CD1c-positive myeloid dendritic cell (primary cell): ENCODE results near the gene TMIGD1.

Source experiments
- DNase-seq: peaks from one replicate; pipeline ENCODE4 v3.0.0-alpha.2; 2016; ENCODE audit errors: extremely low spot score

TMIGD1 gene, protein sequence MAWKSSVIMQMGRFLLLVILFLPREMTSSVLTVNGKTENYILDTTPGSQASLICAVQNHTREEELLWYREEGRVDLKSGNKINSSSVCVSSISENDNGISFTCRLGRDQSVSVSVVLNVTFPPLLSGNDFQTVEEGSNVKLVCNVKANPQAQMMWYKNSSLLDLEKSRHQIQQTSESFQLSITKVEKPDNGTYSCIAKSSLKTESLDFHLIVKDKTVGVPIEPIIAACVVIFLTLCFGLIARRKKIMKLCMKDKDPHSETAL

DNA sequence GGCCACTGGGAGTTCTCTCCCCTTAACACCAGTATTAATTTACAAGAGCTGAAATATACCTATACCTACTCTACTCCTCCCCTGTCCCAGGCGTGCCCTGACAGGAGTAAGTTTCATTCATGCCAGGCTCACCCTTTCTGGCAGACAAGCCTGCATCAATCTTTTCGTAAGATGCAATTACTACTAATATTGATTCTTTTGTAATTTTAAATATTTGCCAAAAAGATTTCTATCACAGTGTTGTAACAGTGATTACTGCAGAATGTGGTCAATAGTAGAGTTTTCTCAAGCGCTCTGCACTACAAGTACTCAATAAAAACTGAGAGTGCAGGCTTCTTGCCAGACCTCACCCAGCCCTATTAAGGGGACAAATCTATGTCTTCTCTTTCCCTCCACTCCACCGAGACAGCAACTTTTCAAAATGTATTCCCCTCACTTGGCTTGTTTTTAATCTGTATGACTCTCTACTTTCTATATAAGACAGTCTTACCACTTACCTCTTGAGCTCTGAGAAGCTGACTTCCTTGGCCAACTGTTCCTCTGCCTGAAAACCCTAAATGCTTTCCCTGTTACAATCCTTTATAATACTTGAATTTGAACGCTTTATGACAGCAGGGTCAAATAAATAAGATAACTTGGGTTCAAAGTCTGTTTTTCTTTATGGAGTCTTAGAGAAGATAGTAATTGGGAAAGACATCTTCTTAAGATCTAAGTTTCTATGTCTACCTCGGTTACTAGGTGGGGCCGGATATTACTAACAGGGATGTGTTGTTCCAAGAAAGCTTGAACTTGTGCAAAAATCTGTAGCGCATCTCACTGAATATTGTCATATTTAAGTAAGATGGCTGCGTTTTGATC, at the start of gene TMIGD1:
TMIGD1 (minus strand) TSS at position 555 of the 858 bp plus-strand sequence. CDS start 1,924 bp downstream, outside the sequence.
- DNase-seq, result no peak

DNA sequence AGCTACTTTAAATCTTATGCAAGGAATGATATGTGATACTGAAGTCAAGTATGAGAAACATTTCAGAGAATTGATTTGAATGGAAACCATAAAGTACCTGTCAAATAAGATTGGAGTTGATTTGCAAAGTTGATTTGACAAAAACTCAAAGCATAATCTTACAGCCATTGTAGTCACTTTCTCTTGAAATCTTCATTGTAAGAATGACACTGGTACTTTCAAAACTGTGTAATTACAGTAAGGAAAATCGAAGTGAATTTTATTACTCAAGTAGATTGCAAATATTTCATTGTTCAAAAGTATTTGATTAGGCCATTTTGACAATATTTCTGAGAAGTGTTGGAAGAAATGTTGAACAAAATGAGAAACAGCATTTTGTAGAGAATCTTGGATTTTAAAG, 48.5 kb upstream of the TMIGD1 start:
- no peak for DNase-seq

DNA sequence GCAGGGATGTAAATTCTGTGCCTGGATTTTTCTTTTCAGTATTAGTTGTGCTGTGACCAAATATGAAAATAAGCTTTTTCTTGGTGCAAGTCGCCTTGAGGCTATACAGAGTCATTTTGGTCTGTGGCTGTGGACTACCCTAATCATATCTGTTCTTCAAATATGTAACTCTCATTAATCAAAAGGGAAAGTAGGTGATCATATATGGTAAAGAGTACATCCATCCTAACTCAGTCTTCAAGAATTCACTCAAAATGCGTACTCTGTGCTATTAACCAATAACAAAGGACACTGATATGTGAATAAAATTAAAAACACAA, 47.4 kb upstream of the TMIGD1 start:
- DNase-seq, result no peak

DNA sequence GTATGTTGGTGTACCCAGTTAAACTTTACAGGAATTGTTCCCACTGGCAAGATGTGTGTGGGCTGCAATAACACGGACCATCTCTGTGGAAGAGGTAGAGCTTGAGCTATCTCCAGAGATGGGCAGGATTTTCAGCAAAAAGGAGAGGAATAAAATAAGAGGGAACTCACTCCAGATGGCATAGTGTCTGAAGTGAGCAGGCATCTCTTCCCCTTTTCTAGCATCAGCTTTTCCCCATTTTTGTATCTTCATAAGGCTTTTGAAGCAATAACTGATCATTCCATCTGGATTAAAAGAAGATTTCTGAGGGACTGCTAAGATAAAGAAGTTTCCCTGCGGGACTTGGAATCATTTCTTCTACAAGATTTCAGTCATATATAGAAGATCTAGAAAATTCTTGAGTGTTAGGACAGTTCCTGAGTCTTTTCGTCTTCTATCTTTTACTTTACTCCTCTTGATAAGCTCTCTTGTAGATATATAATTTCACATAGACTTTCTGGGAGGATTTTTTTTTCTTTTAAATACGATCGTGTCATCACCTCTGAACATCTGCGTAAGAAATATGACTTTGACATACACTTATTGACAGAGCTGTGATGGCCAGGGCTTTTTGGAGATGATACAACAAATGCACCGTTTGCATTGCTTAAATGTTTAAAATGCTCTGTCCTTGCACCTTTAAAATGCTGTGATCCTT, 46.9 kb upstream of the TMIGD1 start:
- DNase-seq, result peak; percentile 49

DNA sequence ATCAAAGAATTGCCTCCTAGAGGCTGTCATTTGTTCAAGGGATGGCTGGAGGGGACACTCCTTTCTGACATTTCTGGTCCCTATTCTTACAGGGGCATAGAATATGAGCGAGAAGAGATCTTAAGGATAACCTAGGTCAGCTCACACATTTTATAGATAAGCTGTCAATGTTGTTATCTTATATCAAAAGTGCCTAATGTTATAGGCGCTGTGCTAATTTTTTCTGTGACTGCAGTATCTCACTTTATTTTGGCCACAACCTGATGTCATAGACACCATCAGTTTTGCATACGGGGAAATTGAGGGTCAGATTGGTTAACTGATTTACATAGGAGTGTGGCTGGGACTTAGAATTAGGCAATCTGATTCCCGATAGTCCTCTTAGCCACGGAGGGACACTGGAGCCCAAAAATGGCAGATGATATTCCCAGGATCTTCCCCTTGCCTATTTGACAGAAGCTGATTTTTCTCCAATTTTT, 46.1 kb upstream of the TMIGD1 start:
- no peak for DNase-seq

DNA sequence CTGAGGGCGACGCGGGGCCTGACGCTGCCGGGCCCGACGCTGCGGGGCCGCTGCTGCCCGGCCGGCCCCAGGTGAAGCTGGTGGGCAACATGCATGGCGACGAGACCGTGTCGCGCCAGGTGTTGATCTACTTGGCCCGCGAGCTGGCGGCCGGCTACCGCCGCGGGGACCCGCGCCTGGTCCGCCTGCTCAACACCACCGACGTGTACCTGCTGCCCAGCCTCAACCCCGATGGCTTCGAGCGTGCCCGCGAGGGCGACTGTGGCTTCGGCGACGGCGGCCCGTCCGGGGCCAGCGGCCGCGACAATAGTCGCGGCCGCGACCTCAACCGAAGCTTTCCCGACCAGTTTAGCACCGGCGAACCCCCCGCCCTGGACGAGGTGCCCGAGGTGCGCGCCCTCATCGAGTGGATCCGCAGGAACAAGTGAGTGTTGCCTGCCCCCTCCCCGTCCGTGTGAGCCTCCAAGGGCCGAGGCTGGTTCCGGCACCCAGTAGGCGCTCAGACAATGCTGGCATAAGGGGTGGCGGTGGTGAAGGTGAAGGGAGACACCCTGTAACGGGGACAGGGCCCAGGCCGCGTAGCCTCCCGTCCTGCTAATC, 45.5 kb upstream of the TMIGD1 start:
- peak; percentile 11 for DNase-seq

DNA sequence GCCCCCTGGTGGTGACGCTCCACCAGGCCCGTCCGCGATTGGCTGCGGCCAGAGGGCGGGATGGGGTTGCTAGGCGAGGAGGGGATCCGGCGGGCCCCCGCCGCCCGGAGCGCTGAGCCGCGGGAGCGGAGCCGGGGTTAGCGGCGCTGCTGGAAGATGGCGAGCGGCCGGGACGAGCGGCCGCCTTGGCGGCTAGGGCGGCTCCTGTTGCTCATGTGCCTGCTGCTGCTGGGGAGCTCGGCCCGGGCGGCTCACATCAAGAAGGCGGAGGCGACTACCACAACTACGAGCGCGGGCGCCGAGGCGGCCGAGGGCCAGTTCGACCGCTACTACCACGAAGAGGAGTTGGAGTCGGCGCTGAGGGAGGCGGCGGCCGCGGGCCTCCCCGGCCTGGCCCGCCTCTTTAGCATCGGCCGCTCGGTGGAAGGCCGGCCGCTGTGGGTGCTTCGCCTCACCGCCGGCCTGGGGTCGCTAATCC, 45.0 kb upstream of the TMIGD1 start, which contains the start of gene CPD:
CPD (plus strand) TSS at position 103 of the 478 bp plus-strand sequence; CDS start at position 157, 54 bp downstream.
- peak; percentile 98 for DNase-seq

DNA sequence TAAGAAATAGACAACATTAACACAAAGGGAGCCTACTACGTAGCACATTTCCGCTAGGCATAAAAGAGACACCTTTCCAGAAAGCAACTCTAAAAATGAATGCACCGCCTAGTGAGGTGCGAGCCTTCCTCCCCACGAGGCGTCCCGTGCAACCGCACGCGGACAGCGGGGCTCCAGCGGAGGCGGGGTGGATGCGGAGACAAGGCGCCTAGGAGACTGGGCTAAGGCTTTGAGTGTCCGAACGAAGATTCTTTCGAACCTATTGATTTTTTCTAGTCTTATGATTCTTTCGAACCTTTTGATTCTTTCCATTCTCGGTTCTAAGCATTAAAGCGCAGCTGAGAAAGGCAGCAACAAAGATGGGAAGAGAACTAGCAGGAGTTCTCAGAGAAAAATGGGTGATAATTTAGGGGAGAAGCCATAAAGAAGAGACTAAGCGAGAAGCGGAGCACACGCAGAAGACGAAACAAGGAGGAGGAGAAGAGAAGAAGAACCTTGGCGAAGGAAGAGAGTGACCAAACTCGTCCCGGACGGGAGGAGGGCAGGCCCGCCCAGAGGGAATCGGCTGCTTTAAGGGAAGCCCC, 44.5 kb upstream of the TMIGD1 start:
- DNase-seq, result peak; percentile 56

DNA sequence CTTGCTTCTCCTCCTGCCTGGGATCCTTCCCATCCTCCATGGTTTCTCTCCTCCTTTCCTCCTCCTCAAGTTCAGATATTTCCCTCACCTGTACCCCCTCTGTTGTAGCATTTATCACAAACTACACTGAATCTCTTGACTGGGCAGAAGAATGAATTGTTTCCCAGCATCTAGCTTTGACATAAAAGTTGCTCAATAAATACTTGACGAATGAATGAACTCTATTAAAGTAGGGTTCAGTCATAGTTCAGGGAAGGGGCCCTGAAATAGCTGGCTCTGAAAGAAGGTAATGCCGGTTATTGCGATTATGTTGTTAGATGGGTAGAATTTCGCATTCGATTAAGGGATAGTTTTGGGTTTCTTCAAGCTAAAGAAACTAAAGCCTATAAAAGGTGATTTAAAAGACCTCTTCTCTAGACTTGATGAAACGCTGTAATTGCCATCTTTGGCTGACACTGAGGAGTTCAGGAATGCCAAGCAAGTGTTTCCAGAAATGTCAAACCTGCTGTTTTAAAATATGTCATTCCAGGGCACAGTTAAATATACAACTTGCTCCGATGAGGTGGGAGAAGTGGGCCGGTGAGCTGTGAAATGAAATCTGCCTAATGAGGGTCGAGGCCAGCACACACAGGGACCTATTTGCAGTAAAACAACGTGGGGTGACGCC, 43.9 kb upstream of the TMIGD1 start:
- DNase-seq, result no peak

DNA sequence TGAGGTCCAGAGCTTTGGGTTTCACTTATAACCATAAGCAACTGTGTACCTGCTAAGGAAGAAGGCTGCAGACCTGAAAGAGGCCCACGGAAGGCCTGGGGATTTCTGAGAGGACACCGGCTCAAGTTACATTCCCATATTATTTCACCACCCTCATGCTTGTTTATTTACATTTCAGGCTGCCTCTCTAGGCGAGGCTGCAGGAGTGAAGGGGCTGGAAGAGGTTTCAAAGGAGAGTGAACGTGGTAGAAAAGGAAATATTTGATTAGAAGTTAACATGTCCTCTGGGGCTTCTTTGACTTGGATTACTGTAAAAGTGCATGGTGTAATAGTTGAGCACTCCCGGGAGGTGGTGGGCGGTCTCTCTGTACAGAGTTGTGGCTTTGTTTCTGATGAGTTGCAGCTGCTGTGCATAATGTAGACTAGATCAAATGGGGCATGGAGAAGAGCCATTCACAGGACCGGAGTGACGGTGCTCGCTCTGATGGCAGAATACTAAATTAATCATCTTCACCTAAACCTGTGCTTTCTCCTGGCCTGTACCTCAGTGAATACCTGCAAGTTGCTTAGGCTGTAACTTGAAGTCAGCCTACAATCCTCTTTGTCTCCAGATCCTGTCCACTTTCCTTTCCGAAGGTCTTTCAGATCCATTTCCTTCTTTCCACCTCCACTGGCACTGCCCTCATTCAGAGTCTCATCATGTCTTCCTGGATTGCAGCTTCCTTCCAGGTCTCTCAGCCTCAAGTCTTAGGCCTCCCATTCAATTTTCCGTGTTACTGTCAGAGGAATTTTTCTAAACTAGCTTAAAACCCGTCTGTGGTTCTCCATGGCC, 43.0 kb upstream of the TMIGD1 start:
- peak; percentile 27 for DNase-seq

DNA sequence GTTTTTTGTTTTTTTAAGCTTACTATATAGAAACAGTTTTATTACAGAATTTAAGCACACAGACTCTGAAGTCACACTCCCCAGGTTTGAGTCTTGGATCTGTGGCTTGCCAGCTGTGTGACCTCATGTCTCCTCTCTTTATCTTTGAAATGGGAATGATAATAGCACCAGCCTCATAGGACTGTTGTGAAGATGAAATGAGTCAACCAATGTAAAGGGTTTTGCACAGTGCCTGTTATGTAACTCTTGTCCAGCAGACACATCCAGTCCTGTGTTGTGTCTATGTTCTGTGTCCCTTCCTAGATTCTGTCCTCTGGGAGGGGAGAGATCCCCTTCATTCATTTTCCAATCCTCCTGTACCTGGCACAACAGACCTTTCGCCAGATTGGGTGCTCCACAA, 41.8 kb upstream of the TMIGD1 start:
- DNase-seq, result no peak

DNA sequence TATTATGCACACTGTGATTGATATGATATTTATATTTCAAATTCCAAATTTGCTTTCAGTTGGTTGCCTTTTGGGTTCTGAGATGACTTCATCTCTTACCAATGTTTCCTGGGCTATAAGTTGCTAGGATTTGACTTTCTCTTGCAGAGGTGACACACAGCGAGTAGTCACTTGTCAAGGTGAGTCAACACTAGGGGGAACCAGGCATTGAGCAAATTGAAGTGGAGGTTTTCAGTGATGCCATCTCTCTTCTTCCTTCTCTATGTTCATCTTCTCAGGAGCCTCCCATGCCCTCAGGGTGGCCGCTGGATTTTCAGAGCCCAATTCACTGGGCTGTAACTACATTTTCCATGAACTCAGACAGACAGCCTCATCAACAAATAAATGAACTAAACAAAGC, 38.9 kb upstream of the TMIGD1 start:
- no peak for DNase-seq

DNA sequence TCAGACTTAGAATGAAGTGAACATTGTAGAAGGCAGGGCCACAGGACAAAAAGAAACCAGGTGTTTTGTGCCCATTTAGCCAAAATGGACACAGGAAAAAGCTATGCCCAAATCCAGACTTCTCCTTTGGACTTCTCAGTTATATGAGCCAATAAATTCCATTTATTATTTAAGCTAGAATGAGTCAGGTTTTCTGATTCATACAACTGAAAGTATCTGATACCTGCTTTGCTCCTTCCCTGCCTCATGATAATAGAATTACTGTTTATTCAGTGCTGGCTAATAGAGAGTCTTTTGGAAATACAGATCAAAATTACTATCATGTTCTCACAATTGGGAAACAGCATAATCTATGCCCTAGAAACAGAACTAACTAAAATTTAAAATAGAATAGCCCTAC, 36.1 kb upstream of the TMIGD1 start:
- no peak for DNase-seq

DNA sequence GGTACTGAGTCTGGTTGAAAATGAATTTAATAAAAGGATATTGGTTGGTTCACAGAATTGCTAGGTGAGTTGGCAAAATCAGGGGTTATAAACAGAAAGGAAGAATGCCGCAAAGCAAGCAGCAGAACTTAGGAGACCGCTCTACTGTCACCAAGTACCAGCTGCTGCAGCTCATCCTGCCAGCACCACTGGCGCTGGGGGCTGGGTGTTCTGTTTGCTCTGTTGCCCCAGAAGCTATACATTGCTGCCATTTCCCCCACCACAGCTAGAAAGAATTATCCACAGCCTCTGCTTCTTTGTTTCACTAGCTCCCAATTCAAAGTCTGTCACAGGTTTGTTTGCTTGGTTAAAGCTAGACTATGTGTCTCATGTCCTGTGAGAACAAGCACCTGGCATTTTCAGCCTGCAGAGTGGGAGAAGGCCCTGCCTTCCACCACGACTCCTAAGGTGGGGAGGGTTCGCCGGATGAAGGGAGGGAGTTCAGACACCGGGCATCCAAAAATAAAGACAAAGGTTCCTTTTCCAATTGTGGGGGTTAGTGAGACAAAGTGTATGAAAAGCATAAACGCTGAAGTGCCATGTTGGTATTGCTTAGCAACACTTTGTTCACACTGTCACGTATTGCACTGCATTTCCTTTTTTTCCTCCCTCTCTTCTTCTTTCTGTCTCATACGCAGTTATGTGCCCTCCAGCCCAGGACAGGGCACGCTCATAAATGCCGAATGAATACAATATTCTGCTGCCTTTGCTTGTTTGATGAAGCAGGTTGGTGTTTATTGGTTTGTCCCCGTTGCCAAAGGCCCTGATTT, 35.3 kb upstream of the TMIGD1 start:
- DNase-seq, result no peak

DNA sequence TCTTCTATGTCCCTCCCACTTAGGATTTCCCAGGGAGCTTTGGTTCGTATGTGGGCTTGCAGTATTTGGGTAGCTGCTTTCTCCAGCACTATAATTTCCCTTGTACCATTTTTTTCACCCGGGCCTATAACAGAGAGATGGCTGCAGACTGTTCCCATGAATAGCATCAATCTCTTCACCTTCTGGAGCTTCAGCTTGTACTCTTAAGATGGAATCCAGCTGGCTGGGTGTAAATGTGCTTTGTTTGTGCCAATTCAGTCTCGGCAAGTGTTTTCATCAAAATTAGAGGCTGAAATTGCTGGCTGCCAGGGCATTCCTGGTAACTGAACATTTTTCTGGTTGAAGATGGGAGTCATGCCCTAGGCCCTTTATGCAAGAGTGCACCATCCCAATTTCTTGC, 32.7 kb upstream of the TMIGD1 start:
- no peak for DNase-seq

DNA sequence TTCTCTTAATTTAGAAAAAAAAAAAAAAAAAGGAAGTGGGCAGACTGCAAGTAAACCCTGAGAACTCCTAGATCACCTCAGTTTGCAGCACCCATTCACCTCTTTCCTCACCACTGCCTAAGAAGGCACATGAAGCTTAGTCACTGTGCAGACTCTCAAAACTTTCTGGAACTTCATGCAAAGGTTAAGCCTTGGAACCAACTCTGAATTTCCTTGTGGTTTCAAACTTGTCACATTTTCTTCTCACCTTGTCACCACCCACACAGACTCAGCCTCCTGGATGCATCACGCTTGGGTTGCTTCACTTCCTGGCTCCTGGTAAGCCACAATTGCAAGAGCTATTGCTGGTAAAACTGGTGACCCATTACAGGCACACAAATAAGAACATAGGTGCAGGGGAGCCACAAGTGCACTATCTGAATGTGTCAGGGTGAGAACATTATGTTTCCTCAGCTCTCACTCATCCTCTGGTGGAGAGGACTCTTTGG, 29.9 kb upstream of the TMIGD1 start:
- DNase-seq, result peak; percentile 71

DNA sequence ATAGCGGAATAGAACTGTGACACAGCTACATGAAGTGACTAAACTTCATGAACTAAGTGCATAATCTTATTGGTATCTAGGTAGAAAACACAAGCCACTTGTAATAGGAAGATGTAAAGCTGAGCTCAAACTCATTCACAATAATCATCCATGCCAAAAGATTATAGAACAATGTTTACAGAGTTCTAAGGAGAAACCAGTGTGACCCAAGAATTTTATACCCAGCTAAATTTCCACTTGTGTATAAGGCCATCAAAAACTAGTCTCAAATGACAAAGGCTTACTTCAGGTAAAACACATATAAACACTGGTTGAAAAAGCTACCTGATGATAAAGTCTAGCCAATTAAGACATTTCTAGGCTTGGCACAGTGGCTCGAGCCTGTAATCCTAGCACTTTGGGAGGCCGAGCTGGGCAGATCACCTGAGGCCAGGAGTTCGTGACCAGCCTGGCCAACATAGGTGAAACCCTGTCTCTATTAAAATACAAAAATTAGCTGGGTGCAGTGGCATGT, 28.0 kb upstream of the TMIGD1 start:
- no peak for DNase-seq

DNA sequence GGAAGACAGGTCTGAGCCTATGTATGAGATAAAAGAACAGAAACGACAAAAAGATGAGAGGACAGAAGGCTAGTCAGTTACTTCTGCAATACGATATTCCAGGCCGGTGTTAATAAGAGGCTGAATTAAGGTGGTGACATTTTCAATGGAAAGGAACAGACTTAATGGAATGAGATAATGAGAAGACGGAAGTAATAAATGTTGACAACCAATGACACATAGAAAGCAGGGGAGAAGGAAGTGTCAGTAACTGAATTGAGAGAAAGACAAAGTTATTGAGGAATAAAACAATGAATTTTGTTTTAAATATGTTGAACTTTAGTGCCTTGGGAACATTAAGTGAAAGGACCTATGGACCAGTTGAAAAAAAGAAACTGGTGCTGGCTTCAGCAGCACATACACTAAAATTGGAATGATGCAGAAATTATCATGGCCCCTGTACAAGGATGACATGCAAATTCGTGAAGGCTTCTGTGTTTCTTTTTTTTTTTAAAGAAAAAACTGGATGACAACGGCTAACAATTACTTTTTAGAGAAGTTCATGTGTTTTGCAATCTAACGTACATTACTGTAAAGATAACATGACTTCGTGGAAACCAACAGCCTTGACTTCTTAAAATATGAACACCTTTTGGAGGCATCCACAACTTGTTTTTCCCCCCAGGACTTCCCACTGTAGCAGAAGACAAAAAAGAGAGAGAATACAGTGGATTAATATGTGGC, 26.4 kb upstream of the TMIGD1 start:
- DNase-seq, result peak; percentile 61
